GM12891 (cell line): ENCODE measurements around the gene GPLD1.

Experiments used
- POLR2A ChIP-seq: IDR thresholded peaks from 2 replicates; pipeline ENCODE4 v1.6.1; 2011; ENCODE audit warnings: low read depth, low read length, control low read depth
- POLR2AphosphoS5 ChIP-seq: IDR thresholded peaks from 2 replicates; pipeline ENCODE4 v1.6.1; 2011; ENCODE audit warnings: low read depth, low read length, control low read depth
- POU2F2 ChIP-seq: IDR thresholded peaks from 2 replicates; pipeline ENCODE4 v1.6.1; 2011; ENCODE audit warnings: low read depth, mild to moderate bottlenecking, control low read depth, low read length, moderate library complexity
- TAF1 ChIP-seq: IDR thresholded peaks from 2 replicates; pipeline ENCODE4 v1.6.1; 2011; ENCODE audit warnings: low read depth, low read length, control low read depth

GRCh38 chr6:24425091-24425490 lies 64.3 kb downstream of the GPLD1 start:
- TF ChIP-seq POLR2A: no peak
- no peak for TF ChIP-seq POLR2AphosphoS5
- no peak for TF ChIP-seq POU2F2
- no peak for TF ChIP-seq TAF1
